K562 (cell line): ENCODE data around the gene CD79A. TPM values are rescaled to one million over a fixed set of nuclear protein-coding genes. Genes with fewer than 3 reads are reported as not detected.

Source experiments
- BMI1 ChIP-seq: fragments of 150-350 bp; IDR thresholded peaks from 2 replicates; pipeline ENCODE4 v1.6.1; 2014; ENCODE audit warnings: low read length
- CBX2 ChIP-seq: fragments of 200-600 bp; sonication (generic); IDR thresholded peaks from one replicate; pipeline ENCODE4 v1.6.1; 2012; ENCODE audit warnings: mild to moderate bottlenecking, low read length, inconsistent platforms; ENCODE audit not compliant: insufficient read depth, poor library complexity, severe bottlenecking
- CSDE1 ChIP-seq, 2 experiments: fragments of 450-650 bp; IDR thresholded peaks; 2 replicates each; pipeline ENCODE4 v1.6.1; 2016; ENCODE audit warnings: mild to moderate bottlenecking in 1 of 2
- GABPA ChIP-seq: fragments of 200-800 bp; sonication (Bioruptor generic); conservative IDR thresholded peaks from 2 replicates; pipeline ENCODE4 v1.6.1; 2016; ENCODE audit warnings: low read depth, missing genetic modification characterization, missing compliant biosample characterization
- GTF2E2 ChIP-seq: fragments of 200-800 bp; sonication (Bioruptor generic); IDR thresholded peaks from 2 replicates; pipeline ENCODE4 v1.6.1; 2016; ENCODE audit warnings: missing genetic modification characterization, missing compliant biosample characterization
- KLF16 ChIP-seq: IDR thresholded peaks from 2 replicates; pipeline ENCODE4 v1.6.1; 2016; ENCODE audit warnings: antibody characterized with exemption
- KLF6 ChIP-seq: fragments of 250-450 bp; sonication (Bioruptor Pico); IDR thresholded peaks from 2 replicates; pipeline ENCODE4 v1.4.0; 2020; ENCODE audit warnings: mild to moderate bottlenecking, moderate library complexity, borderline replicate concordance
- MCM3 ChIP-seq: fragments of 450-650 bp; IDR thresholded peaks from 2 replicates; pipeline ENCODE4 v1.6.1; 2016
- MTA3 ChIP-seq: fragments of 450-650 bp; formaldehyde crosslinking; IDR thresholded peaks from 2 replicates; pipeline ENCODE4 v1.6.1; 2017; ENCODE audit warnings: mild to moderate bottlenecking, borderline replicate concordance
- NELFE ChIP-seq: IDR thresholded peaks from 2 replicates; pipeline ENCODE4 v1.6.1; 2011; ENCODE audit warnings: mild to moderate bottlenecking; ENCODE audit not compliant: insufficient read depth, insufficient read length
- NONO ChIP-seq, 2 experiments: fragments of 200-400 bp in 1 of 2; fragments of 450-650 bp in 1 of 2; formaldehyde crosslinking in 1 of 2; IDR thresholded peaks; 2 replicates each; pipeline ENCODE4 v1.6.1; 2017; ENCODE audit warnings: low read depth in 2 of 2, mild to moderate bottlenecking in 2 of 2, moderate library complexity in 2 of 2, low read length in 1 of 2
- NR2C2 ChIP-seq, 2 experiments: fragments of 200-800 bp in 1 of 2; sonication (Bioruptor generic) in 1 of 2; sonication (generic) in 1 of 2; formaldehyde crosslinking in 1 of 2; IDR thresholded peaks; 2 replicates each; pipeline versions ENCODE4 v1.6.1 to v1.8.0; 2016 to 2022; ENCODE audit warnings: mild to moderate bottlenecking in 1 of 2, missing compliant biosample characterization in 1 of 2, missing genetic modification characterization in 1 of 2, missing genetic modification reagents in 1 of 2
- PCBP2 ChIP-seq: fragments of 200-400 bp; formaldehyde crosslinking; IDR thresholded peaks from 2 replicates; pipeline ENCODE4 v1.6.1; 2018; ENCODE audit warnings: low read length, low read depth, mild to moderate bottlenecking, moderate library complexity; ENCODE audit not compliant: poor library complexity, severe bottlenecking
- RAD21 ChIP-seq, 2 experiments: fragments of 250-450 bp in 1 of 2; fragments of 450-650 bp in 1 of 2; sonication (Bioruptor Pico) in 1 of 2; formaldehyde crosslinking in 1 of 2; IDR thresholded peaks in 1 of 2; conservative IDR thresholded peaks in 1 of 2; 2 replicates each; pipeline versions ENCODE4 v1.4.0 to v1.8.0; 2020 to 2022; ENCODE audit warnings: mild to moderate bottlenecking in 2 of 2, moderate library complexity in 1 of 2
- SAFB2 ChIP-seq: fragments of 200-400 bp; formaldehyde crosslinking; IDR thresholded peaks from 2 replicates; pipeline ENCODE4 v1.6.1; 2018; ENCODE audit warnings: borderline replicate concordance, low read length, low read depth, moderate library complexity; ENCODE audit not compliant: severe bottlenecking
- SIRT6 ChIP-seq: IDR thresholded peaks from one replicate; pipeline ENCODE4 v1.6.1; 2012; ENCODE audit warnings: low read depth, mild to moderate bottlenecking, control low read depth, inconsistent platforms, low read length, moderate library complexity
- TAF15 ChIP-seq: fragments of 200-400 bp; formaldehyde crosslinking; IDR thresholded peaks from 2 replicates; pipeline ENCODE4 v1.6.1; 2017; ENCODE audit warnings: mild to moderate bottlenecking, low read depth, low read length, moderate library complexity
- ZNF239 ChIP-seq: fragments of 250-450 bp; sonication (Bioruptor Pico); IDR thresholded peaks from 2 replicates; pipeline ENCODE4 v1.4.0; 2020; ENCODE audit warnings: mild to moderate bottlenecking
- polyA plus RNA-seq, 8 experiments: library from polyadenylated mRNA; depleted of rRNA in 4 of 8; stranded (reverse) in 5 of 8; unstranded in 3 of 8; fragments of >200 nt; fragmentation: Nextera tagmentation in 2 of 8; fragmentation: Illumina TruSeq in 1 of 8; extraction: Ambion mirVana in 2 of 8; extraction: Trizol in 1 of 8; gene quantifications; 2 replicates each; pipeline versions ENCODE4 v1.2.1 to v1.2.3, GENCODE V29; 2011 to 2014; ENCODE audit warnings: inconsistent platforms in 1 of 8, missing spikeins in 1 of 8
- total RNA-seq, 7 experiments: library from RNA; depleted of rRNA in 6 of 7; stranded (reverse); fragments of >200 nt in 6 of 7; fragmentation: Illumina TruSeq in 2 of 7; extraction: Trizol in 2 of 7; gene quantifications; 2 replicates each; pipeline versions ENCODE4 v1.2.1 to v1.2.3, GENCODE V29; 2011 to 2021; ENCODE audit warnings: low replicate concordance in 1 of 7
- TF ChIP-seq, protein P1 (sequence below): sonication (generic); formaldehyde crosslinking; IDR thresholded peaks from 2 replicates; pipeline ENCODE4 v1.8.0; 2022; ENCODE audit warnings: mild to moderate bottlenecking, missing genetic modification reagents
- TF ChIP-seq, protein P2 (sequence below): fragments of 200-400 bp; formaldehyde crosslinking; IDR thresholded peaks from 2 replicates; pipeline ENCODE4 v1.6.1; 2017; ENCODE audit warnings: mild to moderate bottlenecking, low read depth, low read length, moderate library complexity
- TF ChIP-seq, protein P3 (sequence below): sonication (generic); formaldehyde crosslinking; IDR thresholded peaks from 2 replicates; pipeline ENCODE4 v1.8.0; 2022; ENCODE audit warnings: missing genetic modification reagents, mild to moderate bottlenecking, moderate library complexity, borderline replicate concordance

The CD79A gene
- total and polyA plus RNA-seq, 9 of the 15 experiments (the other 6 are each of a cell fraction or from before 2014, with no cell fraction given), result 0.04 to 0.72 (median 0.17) TPM; not detected in 3

DNA sequence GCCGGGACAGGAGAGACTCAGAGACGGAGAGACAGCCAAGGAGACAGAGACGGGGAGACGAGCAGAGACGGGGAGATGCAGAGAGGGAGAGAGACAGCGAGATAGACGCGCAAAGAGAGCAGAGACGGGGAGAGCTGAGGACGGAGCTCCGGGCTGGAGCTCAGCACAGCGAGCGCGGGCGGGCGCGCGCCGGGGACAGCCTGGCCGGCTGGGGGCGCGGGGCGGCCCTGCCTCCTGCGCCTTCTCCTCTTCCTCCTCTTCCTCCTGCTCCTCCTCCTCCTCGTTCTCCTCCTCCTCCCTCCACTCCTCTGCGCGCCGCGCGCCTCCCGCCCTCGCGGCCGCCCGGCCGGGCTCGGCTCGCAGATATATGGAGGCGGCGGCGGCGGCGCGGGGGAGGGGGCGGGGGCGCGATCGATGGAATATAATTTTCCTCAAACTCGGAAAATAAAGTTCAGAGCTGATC is 51.2 kb downstream of the CD79A start, which contains the start of gene ERFL (continued):
- TF ChIP-seq PCBP2 (no peak), SAFB2 (no peak), MCM3 (no peak), CSDE1 (IDR thresholded peaks at IDR 0.05) (no peak), GTF2E2 (no peak), GABPA (tag) (no peak), BMI1 (no peak), NR2C2 (CRISPR knock-in tag; IDR thresholded peaks at IDR 0.05) (no peak), NR2C2 (tag; IDR thresholded peaks at IDR 0.05) (no peak), NONO (IDR thresholded peaks at IDR 0.05; ENCODE audit: low read depth in 2 of 2, low read length in 1 of 2) (peak in 1 of 2 experiments; percentile 93; a peak in 2 of 4 replicates), RAD21 (CRISPR knock-in tag; conservative IDR thresholded peaks at IDR 0.05 in 1 of 2, IDR thresholded peaks at IDR 0.05 in 1 of 2) (no peak), TAF15 (no peak), NELFE (no peak), CBX2 (no peak), ZNF239 (no peak), MTA3 (peak; percentile 35), SIRT6 (no peak), KLF16 (no peak), KLF6 (no peak)
- TF ChIP-seq, protein P1, sequence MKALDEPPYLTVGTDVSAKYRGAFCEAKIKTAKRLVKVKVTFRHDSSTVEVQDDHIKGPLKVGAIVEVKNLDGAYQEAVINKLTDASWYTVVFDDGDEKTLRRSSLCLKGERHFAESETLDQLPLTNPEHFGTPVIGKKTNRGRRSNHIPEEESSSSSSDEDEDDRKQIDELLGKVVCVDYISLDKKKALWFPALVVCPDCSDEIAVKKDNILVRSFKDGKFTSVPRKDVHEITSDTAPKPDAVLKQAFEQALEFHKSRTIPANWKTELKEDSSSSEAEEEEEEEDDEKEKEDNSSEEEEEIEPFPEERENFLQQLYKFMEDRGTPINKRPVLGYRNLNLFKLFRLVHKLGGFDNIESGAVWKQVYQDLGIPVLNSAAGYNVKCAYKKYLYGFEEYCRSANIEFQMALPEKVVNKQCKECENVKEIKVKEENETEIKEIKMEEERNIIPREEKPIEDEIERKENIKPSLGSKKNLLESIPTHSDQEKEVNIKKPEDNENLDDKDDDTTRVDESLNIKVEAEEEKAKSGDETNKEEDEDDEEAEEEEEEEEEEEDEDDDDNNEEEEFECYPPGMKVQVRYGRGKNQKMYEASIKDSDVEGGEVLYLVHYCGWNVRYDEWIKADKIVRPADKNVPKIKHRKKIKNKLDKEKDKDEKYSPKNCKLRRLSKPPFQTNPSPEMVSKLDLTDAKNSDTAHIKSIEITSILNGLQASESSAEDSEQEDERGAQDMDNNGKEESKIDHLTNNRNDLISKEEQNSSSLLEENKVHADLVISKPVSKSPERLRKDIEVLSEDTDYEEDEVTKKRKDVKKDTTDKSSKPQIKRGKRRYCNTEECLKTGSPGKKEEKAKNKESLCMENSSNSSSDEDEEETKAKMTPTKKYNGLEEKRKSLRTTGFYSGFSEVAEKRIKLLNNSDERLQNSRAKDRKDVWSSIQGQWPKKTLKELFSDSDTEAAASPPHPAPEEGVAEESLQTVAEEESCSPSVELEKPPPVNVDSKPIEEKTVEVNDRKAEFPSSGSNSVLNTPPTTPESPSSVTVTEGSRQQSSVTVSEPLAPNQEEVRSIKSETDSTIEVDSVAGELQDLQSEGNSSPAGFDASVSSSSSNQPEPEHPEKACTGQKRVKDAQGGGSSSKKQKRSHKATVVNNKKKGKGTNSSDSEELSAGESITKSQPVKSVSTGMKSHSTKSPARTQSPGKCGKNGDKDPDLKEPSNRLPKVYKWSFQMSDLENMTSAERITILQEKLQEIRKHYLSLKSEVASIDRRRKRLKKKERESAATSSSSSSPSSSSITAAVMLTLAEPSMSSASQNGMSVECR (CRISPR knock-in tag), result peak; percentile 14; the same call in 1 of the 2 replicates
- TF ChIP-seq, protein P2, sequence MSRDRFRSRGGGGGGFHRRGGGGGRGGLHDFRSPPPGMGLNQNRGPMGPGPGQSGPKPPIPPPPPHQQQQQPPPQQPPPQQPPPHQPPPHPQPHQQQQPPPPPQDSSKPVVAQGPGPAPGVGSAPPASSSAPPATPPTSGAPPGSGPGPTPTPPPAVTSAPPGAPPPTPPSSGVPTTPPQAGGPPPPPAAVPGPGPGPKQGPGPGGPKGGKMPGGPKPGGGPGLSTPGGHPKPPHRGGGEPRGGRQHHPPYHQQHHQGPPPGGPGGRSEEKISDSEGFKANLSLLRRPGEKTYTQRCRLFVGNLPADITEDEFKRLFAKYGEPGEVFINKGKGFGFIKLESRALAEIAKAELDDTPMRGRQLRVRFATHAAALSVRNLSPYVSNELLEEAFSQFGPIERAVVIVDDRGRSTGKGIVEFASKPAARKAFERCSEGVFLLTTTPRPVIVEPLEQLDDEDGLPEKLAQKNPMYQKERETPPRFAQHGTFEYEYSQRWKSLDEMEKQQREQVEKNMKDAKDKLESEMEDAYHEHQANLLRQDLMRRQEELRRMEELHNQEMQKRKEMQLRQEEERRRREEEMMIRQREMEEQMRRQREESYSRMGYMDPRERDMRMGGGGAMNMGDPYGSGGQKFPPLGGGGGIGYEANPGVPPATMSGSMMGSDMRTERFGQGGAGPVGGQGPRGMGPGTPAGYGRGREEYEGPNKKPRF, result no peak
- TF ChIP-seq, protein P3, sequence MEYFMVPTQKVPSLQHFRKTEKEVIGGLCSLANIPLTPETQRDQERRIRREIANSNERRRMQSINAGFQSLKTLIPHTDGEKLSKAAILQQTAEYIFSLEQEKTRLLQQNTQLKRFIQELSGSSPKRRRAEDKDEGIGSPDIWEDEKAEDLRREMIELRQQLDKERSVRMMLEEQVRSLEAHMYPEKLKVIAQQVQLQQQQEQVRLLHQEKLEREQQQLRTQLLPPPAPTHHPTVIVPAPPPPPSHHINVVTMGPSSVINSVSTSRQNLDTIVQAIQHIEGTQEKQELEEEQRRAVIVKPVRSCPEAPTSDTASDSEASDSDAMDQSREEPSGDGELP (CRISPR knock-in tag), result no peak
